ENCODE results near the gene AUTS2. TPM values are rescaled to one million over a fixed set of nuclear protein-coding genes. Genes with fewer than 3 reads are reported as not detected.
A peak's percentile ranks its signal among the peaks of the same experiment; 100 is the strongest.

Gene AUTS2
- total RNA-seq, 2 donors from 2014 or later, result 2.9 to 7.9 TPM

GRCh38 chr7:69603937-69604494 is 5.7 kb downstream of the AUTS2 start:
- peak; percentile 19 to 21 for DNase-seq
- Mint-ChIP-seq H3K27me3 (ENCODE audit: low read depth) (no peaks in the 10 kb centered on the region), H3K4me1 (ENCODE audit: low read depth) (peaks cover 11% of the 10 kb centered on the region), H3K36me3 (ENCODE audit: insufficient read depth in 2 of 2) (no peaks in the 10 kb centered on the region), H3K9me3 (no peaks in the 10 kb centered on the region), H3K27ac (no peak overlapping the region), H3K4me3 (no peak overlapping the region)
- peak; percentile 85 to 86 for ATAC-seq (replicated peaks in 1 of 2)

- no peak for DNase-seq
- no peak overlapping the region for H3K27ac Mint-ChIP-seq
- H3K4me3 Mint-ChIP-seq, result no peak overlapping the region
- H3K9me3 Mint-ChIP-seq, result no peaks in the 10 kb centered on the region
- peaks cover 4% of the 10 kb centered on the region for H3K27me3 Mint-ChIP-seq (ENCODE audit: low read depth)
- no peak for ATAC-seq (replicated peaks in 1 of 2)
- peaks cover 8% of the 10 kb centered on the region for H3K4me1 Mint-ChIP-seq (ENCODE audit: low read depth)
- no peaks in the 10 kb centered on the region for H3K36me3 Mint-ChIP-seq (ENCODE audit: insufficient read depth in 2 of 2)
Observed at GRCh38 chr7:69605070-69605469, 6.8 kb downstream of the AUTS2 start.

GRCh38 chr7:69605546-69605945 is 7.3 kb downstream of the AUTS2 start:
- DNase-seq (no peak), ATAC-seq (replicated peaks in 1 of 2) (no peak)

GRCh38 chr7:69608049-69608448 is 9.8 kb downstream of the AUTS2 start:
- Mint-ChIP-seq H3K36me3 (ENCODE audit: insufficient read depth in 2 of 2) (no peaks in the 10 kb centered on the region), H3K4me1 (ENCODE audit: low read depth) (no peaks in the 10 kb centered on the region), H3K27ac (no peak overlapping the region), H3K4me3 (no peak overlapping the region), H3K9me3 (no peaks in the 10 kb centered on the region), H3K27me3 (ENCODE audit: low read depth) (peaks cover 22% of the 10 kb centered on the region)
- no peak for ATAC-seq (replicated peaks in 1 of 2)
- DNase-seq, result no peak

More at GRCh38 chr7:69605546-69605945, 7.3 kb downstream of the AUTS2 start:
- Mint-ChIP-seq H3K27me3 (ENCODE audit: low read depth) (peaks cover 9% of the 10 kb centered on the region), H3K9me3 (no peaks in the 10 kb centered on the region), H3K36me3 (ENCODE audit: insufficient read depth in 2 of 2) (no peaks in the 10 kb centered on the region), H3K4me1 (ENCODE audit: low read depth) (peaks cover 3% of the 10 kb centered on the region), H3K27ac (no peak overlapping the region), H3K4me3 (no peak overlapping the region)

DNA sequence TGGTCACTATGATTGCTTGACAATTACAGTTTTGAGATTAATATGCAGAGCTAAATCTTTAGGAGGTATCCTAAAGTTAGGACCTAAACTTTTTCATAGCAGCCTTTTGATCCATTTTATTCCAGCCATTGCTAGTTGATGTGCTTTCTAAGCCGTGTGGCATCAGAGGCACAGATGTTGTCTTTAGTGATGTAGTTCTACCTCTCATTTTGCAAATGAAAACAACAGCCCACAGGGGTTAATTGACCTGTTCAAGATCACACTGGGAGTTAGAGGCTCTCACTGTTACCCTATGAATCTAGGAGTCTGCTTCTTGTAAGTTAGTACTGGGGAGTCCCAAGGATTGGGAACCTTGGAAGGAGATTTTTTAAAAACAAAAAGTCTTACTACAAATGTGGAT is 10.6 kb downstream of the AUTS2 start:
- Mint-ChIP-seq H3K27me3 (ENCODE audit: low read depth) (peaks cover 22% of the 10 kb centered on the region), H3K4me3 (no peak overlapping the region), H3K27ac (no peak overlapping the region), H3K36me3 (ENCODE audit: insufficient read depth in 2 of 2) (no peaks in the 10 kb centered on the region), H3K9me3 (no peaks in the 10 kb centered on the region), H3K4me1 (ENCODE audit: low read depth) (no peaks in the 10 kb centered on the region)
- ATAC-seq (replicated peaks in 1 of 2) (no peak), DNase-seq (no peak)

GRCh38 chr7:69609541-69610373 is 11.5 kb downstream of the AUTS2 start:
- Mint-ChIP-seq H3K4me1 (ENCODE audit: low read depth) (no peaks in the 10 kb centered on the region), H3K27ac (no peak overlapping the region), H3K9me3 (no peaks in the 10 kb centered on the region), H3K36me3 (ENCODE audit: insufficient read depth in 2 of 2) (no peaks in the 10 kb centered on the region), H3K4me3 (no peak overlapping the region), H3K27me3 (ENCODE audit: low read depth) (peaks cover 22% of the 10 kb centered on the region)
- ATAC-seq (replicated peaks in 1 of 2) (no peak), DNase-seq (no peak)

DNA sequence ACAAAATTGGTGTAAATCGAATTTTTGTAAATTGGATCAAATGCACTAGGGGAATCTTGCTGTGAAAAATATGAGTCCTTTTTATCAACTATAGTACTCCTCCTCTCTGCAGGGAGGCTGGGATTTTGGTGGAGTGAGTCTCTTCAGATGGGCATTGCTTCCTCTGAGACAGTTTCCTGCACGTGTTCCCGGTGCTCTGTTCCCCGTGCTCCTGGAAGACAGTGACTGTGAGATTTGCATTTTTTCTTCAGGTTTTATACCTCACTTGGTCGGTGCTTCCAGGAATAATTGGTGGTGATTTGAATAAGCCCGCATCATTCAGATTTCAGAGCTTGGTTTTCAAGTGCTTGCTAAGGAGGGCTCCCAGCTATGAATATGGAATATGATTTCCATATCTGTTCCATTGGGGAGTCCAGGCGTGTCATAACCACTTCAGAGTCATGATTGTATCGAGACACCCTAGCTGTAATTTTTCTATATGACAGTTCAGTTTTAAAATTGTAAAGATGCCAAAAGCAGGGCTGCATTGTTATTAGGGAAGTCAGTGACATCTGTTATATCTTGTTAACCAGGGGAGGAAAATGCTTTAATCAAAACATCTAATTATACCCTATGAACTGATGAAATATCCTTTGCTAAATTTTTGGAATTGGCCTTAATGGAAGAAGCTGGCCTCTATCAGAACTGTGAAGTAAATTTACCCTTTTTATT is 12.3 kb downstream of the AUTS2 start:
- Mint-ChIP-seq H3K27ac (no peak overlapping the region), H3K9me3 (no peaks in the 10 kb centered on the region), H3K4me3 (no peak overlapping the region), H3K36me3 (ENCODE audit: insufficient read depth in 2 of 2) (no peaks in the 10 kb centered on the region), H3K27me3 (ENCODE audit: low read depth) (peaks cover 22% of the 10 kb centered on the region), H3K4me1 (ENCODE audit: low read depth) (no peaks in the 10 kb centered on the region)
- DNase-seq (no peak), ATAC-seq (replicated peaks in 1 of 2) (no peak)

DNA sequence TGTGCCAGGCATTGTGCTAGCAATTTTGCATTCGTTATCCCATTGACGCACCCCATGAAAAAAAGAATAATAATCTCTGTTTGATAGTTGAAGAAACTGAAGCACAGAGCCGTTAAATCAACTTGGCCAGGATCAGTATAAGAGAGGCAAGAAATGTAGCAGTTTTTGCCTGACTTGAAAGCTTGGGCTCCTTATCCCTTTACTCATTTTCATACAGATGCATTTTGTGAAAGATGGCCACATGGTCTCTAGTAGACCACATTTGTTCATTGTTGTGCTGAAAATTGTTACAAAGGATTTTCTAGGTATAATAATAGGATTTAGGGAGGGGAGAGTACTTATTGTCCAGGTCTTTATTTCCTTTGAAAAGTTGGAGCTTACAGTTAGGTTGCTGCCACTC is 14.7 kb downstream of the AUTS2 start:
- ATAC-seq (replicated peaks in 1 of 2), result no peak
- no peak for DNase-seq
- H3K4me1 Mint-ChIP-seq (ENCODE audit: low read depth), result no peaks in the 10 kb centered on the region
- H3K36me3 Mint-ChIP-seq (ENCODE audit: insufficient read depth in 2 of 2), result no peaks in the 10 kb centered on the region
- H3K27ac Mint-ChIP-seq, result no peak overlapping the region
- H3K27me3 Mint-ChIP-seq (ENCODE audit: low read depth), result peaks cover 22% of the 10 kb centered on the region
- H3K9me3 Mint-ChIP-seq, result no peaks in the 10 kb centered on the region
- H3K4me3 Mint-ChIP-seq, result no peak overlapping the region

DNA sequence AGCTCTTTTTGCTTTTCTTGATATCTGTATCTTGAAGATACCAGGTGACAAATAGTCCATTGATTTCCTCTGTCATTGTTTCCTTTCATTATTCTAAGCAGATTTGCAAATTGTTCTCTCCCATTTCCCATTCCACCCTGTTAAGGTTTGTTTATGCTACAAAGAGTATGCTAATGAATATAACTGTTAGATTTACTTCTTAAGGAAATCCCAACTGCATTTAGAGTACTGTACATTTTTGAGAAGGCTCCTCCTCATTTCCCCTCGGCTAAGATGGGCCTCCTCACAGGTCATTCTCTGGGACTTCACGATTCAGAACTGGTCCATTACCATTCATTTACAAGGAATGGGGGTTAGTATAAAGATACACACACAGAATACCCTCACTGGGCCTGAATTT is 15.6 kb downstream of the AUTS2 start:
- DNase-seq, result no peak
- ATAC-seq (replicated peaks in 1 of 2), result no peak
- Mint-ChIP-seq H3K36me3 (ENCODE audit: insufficient read depth in 2 of 2) (no peaks in the 10 kb centered on the region), H3K4me1 (ENCODE audit: low read depth) (no peaks in the 10 kb centered on the region), H3K9me3 (no peaks in the 10 kb centered on the region), H3K4me3 (no peak overlapping the region), H3K27me3 (ENCODE audit: low read depth) (peaks cover 22% of the 10 kb centered on the region), H3K27ac (no peak overlapping the region)

DNA sequence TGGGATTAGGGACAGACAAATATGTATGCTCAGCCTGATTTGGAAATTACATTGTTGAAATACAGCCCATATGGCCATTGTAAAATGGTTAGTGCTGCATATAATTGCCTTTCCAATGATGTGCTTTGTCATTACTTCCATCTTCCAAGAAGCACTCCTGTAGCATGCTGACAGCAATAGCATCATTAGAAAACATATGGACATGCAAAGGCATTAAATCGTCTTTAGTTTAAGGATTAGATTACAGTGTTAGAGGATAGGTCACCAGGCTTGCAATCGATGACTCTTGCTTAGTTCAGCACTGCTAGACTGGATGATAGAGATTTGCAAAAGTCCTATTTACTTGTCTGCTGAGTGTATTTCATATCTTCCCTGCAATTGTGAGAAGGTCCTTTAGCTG is 17.4 kb downstream of the AUTS2 start:
- no peak overlapping the region for H3K27ac Mint-ChIP-seq
- ATAC-seq (replicated peaks in 1 of 2) (no peak), DNase-seq (no peak)
- H3K27me3 Mint-ChIP-seq (ENCODE audit: low read depth), result peaks cover 19% of the 10 kb centered on the region
- no peak overlapping the region for H3K4me3 Mint-ChIP-seq
- H3K9me3 Mint-ChIP-seq, result no peaks in the 10 kb centered on the region
- H3K4me1 Mint-ChIP-seq (ENCODE audit: low read depth), result no peaks in the 10 kb centered on the region
- no peaks in the 10 kb centered on the region for H3K36me3 Mint-ChIP-seq (ENCODE audit: insufficient read depth in 2 of 2)

GRCh38 chr7:69617364-69617763 is 19.1 kb downstream of the AUTS2 start:
- Mint-ChIP-seq H3K27ac (no peak overlapping the region), H3K36me3 (ENCODE audit: insufficient read depth in 2 of 2) (no peaks in the 10 kb centered on the region), H3K9me3 (no peaks in the 10 kb centered on the region), H3K4me1 (ENCODE audit: low read depth) (no peaks in the 10 kb centered on the region), H3K4me3 (no peak overlapping the region), H3K27me3 (ENCODE audit: low read depth) (peaks cover 14% of the 10 kb centered on the region)
- DNase-seq, result no peak
- no peak for ATAC-seq (replicated peaks in 1 of 2)

- DNase-seq, result no peak
Observed at GRCh38 chr7:69619054-69619453, 20.8 kb downstream of the AUTS2 start.

GRCh38 chr7:69619635-69620034 is 21.4 kb downstream of the AUTS2 start:
- H3K4me1 Mint-ChIP-seq (ENCODE audit: low read depth), result no peaks in the 10 kb centered on the region
- H3K27ac Mint-ChIP-seq, result no peak overlapping the region
- DNase-seq, result no peak
- no peak for ATAC-seq (replicated peaks in 1 of 2)
- peaks cover 16% of the 10 kb centered on the region for H3K27me3 Mint-ChIP-seq (ENCODE audit: low read depth)
- no peaks in the 10 kb centered on the region for H3K36me3 Mint-ChIP-seq (ENCODE audit: insufficient read depth in 2 of 2)
- H3K4me3 Mint-ChIP-seq, result no peak overlapping the region
- no peaks in the 10 kb centered on the region for H3K9me3 Mint-ChIP-seq

More at GRCh38 chr7:69619054-69619453, 20.8 kb downstream of the AUTS2 start:
- Mint-ChIP-seq H3K4me1 (ENCODE audit: low read depth) (no peaks in the 10 kb centered on the region), H3K27ac (no peak overlapping the region), H3K27me3 (ENCODE audit: low read depth) (peaks cover 11% of the 10 kb centered on the region), H3K36me3 (ENCODE audit: insufficient read depth in 2 of 2) (no peaks in the 10 kb centered on the region), H3K4me3 (no peak overlapping the region), H3K9me3 (no peaks in the 10 kb centered on the region)
- ATAC-seq (replicated peaks in 1 of 2), result no peak

All from activated T-cell treated with anti-CD3 and anti-CD28 coated beads, Interleukin-2, amount 50 U/mL, for 72 hours (primary cell).